ENCODE data around the gene USP30. TPM values are rescaled to one million over a fixed set of nuclear protein-coding genes. Genes with fewer than 3 reads are reported as not detected.
"Not testable (repeated sequence)": the region's sequence is repeated elsewhere in the genome, so short reads cannot be mapped to it uniquely, and the experiment has no call there.

USP30 gene
- polyA plus RNA-seq, 1 experiment = 18.2 TPM

- Histone ChIP-seq H3K27ac (ENCODE audit: low read depth, low read length) (peak overlapping the region; percentile 11), H3K27me3 (ENCODE audit: control insufficient read depth, insufficient read depth, low read length) (no peaks in the 10 kb centered on the region), H3K9me3 (ENCODE audit: control insufficient read depth, insufficient read depth, low read length) (no peaks in the 10 kb centered on the region), H3K4me3 (ENCODE audit: low read depth, low read length) (peak overlapping the region; percentile 93)
- TF ChIP-seq CTCF (IDR thresholded peaks at IDR 0.05; ENCODE audit: low read depth, low read length) = no peak
- ChIA-PET CTCF (interaction anchor here (1.7 kb wide), 1 partner anchor 58 kb away, joined by 8 read pairs; no protein-coding TSS in a partner anchor), POLR2A (no interaction called here)
- no peak for DNase-seq (ENCODE audit: low read depth, low spot score)
These were observed 1.2 kb downstream of the USP30 start for GRCh38 chr12:109053382-109054123.

- DNase-seq (ENCODE audit: low read depth, low spot score); POLR2A ChIA-PET; H3K27ac ChIP-seq (ENCODE audit: low read depth, low read length); H3K27me3 ChIP-seq (ENCODE audit: control insufficient read depth, insufficient read depth, low read length); H3K9me3 ChIP-seq (ENCODE audit: control insufficient read depth, insufficient read depth, low read length): not testable (repeated sequence)
- peak overlapping the region; percentile 93; the same call in 1 of the 2 replicates for H3K4me3 ChIP-seq (ENCODE audit: low read depth, low read length)
- CTCF ChIA-PET = interaction anchor here (1.7 kb wide), 1 partner anchor 57 kb away, joined by 8 read pairs; no protein-coding TSS in a partner anchor
These were observed 1.7 kb downstream of the USP30 start for GRCh38 chr12:109054124-109054513.

GRCh38 chr12:109054520-109054919 lies 2.1 kb downstream of the USP30 start:
- no peak for DNase-seq (ENCODE audit: low read depth, low spot score)
- no peak overlapping the region for H3K27ac ChIP-seq (ENCODE audit: low read depth, low read length)
- CTCF ChIA-PET = interaction anchor here (1.0 to 1.7 kb wide), 2 partner anchors 38 to 57 kb away, joined by 4 to 8 read pairs; no protein-coding TSS in a partner anchor
- H3K4me3 ChIP-seq (ENCODE audit: low read depth, low read length) = no peak overlapping the region
- POLR2A ChIA-PET = interaction anchor here (0.7 kb wide), 1 partner anchor 204 kb away, joined by 3 read pairs; no protein-coding TSS in a partner anchor
- H3K27me3 ChIP-seq (ENCODE audit: control insufficient read depth, insufficient read depth, low read length) = no peaks in the 10 kb centered on the region
- no peaks in the 10 kb centered on the region for H3K9me3 ChIP-seq (ENCODE audit: control insufficient read depth, insufficient read depth, low read length)
- no peak for TF ChIP-seq CTCF (IDR thresholded peaks at IDR 0.05; ENCODE audit: low read depth, low read length)

GRCh38 chr12:109056891-109057290 lies 4.5 kb downstream of the USP30 start:
- CTCF ChIA-PET = no interaction called here
- Histone ChIP-seq H3K27ac (ENCODE audit: low read depth, low read length) (no peak overlapping the region), H3K4me3 (ENCODE audit: low read depth, low read length) (no peak overlapping the region), H3K27me3 (ENCODE audit: control insufficient read depth, insufficient read depth, low read length) (no peaks in the 10 kb centered on the region), H3K9me3 (ENCODE audit: control insufficient read depth, insufficient read depth, low read length) (no peaks in the 10 kb centered on the region)
- DNase-seq (ENCODE audit: low read depth, low spot score) = no peak
- POLR2A ChIA-PET = no interaction called here
- no peak for TF ChIP-seq CTCF (IDR thresholded peaks at IDR 0.05; ENCODE audit: low read depth, low read length)

- Histone ChIP-seq H3K27ac (ENCODE audit: low read depth, low read length) (no peak overlapping the region), H3K27me3 (ENCODE audit: control insufficient read depth, insufficient read depth, low read length) (no peaks in the 10 kb centered on the region), H3K9me3 (ENCODE audit: control insufficient read depth, insufficient read depth, low read length) (no peaks in the 10 kb centered on the region), H3K4me3 (ENCODE audit: low read depth, low read length) (no peak overlapping the region)
- POLR2A ChIA-PET = no interaction called here
- no peak for DNase-seq (ENCODE audit: low read depth, low spot score)
- TF ChIP-seq CTCF (IDR thresholded peaks at IDR 0.05; ENCODE audit: low read depth, low read length) = no peak
- CTCF ChIA-PET = no interaction called here
These were observed 5.0 kb downstream of the USP30 start for GRCh38 chr12:109057376-109057775.

Data from AG04450 (cell line).